GM18867 (cell line): ENCODE measurements around the gene SMCO2.
"Not testable (repeated sequence)": the region's sequence is repeated elsewhere in the genome, so short reads cannot be mapped to it uniquely, and the experiment has no call there.

Experiments used
- ATAC-seq: cut with Tn5 transposase; IDR thresholded peaks from one replicate; pipeline ENCODE4 v1.9.1; 2021; ENCODE audit warnings: mild to moderate bottlenecking, moderate library complexity; ENCODE audit not compliant: unreplicated experiment

SMCO2 gene

DNA sequence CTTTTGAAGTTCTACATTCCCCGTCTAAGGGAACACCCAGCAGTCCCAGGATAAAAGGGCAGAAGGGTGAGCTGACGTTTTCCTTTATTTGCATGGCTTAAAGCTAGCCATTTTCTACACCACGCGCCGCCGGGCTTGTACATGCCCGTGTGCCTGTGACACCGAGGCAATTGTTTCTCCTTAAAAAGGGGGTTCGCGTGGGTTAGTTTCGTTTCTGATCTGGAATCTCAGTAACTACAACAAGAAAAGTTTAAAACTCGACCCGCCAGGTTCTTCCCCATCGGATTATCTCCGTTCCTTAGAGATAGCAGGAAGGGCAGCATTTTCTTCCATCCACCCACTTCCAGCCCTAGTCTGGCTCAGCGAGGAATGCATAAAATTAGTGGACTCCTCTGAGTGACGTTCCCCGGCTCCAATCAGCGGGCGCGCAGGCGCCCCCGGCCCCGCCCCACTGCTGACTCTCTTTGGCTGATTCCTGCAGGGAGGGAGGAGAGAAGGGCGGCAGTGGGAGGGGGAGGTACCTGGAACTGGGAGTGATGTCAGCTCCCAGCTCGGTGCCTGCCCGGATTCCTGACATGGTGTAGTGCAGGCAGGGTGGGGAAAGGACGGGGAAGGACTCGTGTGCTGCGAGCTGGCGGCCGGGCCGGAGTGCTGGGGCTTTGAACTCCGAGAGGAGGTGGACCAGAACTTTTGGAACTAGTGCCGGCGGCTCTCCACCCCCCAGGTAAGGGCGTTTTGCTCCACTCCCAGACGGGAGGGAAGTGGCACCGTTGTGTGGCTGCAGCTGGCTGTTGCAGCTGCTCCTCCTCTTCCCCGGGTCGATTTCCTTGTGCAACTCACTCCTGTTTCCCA, 77.3 kb downstream of the SMCO2 start, which contains the start of gene PPFIBP1:
Gene PPFIBP1 (plus strand): TSS at position 565 of the 852 bp plus-strand sequence. CDS start 109,191 bp downstream, outside the sequence.
- ATAC-seq, result peak; percentile 97

DNA sequence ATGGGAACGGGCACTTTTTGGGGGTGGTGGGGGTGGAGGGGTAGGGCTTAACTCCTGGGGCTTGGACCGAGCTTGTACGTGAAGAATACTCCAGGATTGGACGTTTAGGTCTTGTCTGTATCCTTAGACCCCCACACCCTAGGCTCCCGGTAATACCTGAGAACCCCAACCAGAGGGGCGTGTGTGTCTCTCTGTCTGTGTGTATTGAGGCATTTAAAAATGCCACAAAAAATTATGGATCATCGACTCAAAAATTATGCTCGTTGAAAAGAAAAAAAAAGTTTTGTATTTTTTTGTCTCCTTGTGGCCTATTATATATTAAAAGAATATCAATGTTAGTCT, 77.9 kb downstream of the SMCO2 start:
- ATAC-seq, result no peak

DNA sequence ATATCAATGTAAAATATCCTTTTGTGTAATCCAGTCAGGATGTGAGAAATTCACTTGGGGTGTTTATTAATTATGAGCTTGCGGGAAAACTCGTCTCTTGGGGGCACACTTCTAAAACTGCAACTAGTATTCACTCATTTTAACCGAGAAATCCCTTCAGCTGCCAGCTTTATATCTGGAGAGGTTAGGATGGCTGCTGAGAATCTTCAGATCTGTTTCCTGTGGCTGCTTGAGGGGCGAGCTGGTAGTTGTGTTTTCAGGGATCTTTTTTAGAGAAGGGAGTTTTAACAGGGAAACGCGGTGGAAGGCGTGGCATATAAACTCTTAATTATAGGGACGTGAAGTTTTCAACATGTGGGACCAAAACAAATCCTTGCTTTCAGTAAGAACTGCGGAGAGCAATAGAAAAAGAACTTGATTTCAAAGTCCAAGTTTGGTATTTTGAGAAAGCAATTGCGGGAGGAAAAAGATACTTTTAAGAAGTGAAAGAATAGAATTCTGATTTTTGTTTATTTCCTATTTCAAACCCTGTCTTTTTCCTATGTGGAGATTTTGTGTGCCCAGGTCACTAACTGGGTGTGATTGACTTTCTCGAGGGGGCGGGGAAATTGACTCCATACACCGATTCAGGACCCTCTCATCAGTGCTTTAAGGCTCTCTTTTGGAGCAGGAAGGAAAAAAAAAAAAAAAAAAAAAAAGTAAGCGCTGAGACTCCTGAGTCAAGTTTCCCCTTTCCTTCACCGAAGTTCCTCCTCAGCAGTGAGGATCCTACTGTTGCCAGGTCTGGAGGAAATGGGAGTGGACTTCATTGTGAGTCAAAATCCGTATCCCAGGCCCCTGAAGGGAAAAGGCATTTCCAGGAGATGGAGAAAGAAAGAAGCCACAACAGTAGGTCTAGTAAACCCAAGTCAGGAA, 78.6 kb downstream of the SMCO2 start:
- ATAC-seq, result no peak

DNA sequence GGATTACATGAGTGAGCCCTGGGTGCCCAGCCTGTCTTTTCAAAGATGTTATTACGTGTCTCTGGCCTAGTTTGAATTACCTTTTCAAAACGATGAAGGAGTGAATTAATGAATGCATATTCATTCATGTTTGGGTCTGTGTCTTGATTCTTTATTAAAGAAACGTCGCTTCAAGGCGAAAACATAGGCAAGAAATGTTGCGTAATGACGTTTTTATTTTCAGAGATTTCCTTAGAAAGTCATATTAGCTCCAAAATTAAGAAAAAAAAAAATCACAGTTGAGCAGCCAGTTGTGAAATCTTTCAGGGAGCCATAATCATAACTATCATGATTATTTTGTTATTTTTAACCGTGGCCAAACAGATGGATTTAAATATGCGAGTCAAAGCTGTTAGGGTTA, 81.0 kb downstream of the SMCO2 start:
- no peak for ATAC-seq

DNA sequence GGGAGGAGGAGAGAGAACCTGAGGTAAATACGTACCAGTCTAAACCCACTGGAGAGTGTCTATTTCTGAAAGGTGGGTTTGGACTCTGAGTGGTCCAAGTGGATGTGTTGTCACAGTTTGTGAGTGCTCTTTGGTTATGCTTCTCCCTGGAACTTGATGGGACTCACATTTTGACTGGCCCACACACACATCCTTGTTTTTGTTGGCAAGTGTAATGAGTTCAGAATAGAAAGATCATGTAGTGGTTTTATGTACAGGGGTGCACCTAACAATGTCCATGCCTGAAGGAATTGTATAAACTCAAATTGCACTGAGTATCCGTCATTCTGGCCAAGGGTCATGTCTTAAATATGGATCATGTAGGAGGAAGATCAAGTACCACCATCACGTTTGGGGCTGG, 82.3 kb downstream of the SMCO2 start:
- ATAC-seq, result no peak

DNA sequence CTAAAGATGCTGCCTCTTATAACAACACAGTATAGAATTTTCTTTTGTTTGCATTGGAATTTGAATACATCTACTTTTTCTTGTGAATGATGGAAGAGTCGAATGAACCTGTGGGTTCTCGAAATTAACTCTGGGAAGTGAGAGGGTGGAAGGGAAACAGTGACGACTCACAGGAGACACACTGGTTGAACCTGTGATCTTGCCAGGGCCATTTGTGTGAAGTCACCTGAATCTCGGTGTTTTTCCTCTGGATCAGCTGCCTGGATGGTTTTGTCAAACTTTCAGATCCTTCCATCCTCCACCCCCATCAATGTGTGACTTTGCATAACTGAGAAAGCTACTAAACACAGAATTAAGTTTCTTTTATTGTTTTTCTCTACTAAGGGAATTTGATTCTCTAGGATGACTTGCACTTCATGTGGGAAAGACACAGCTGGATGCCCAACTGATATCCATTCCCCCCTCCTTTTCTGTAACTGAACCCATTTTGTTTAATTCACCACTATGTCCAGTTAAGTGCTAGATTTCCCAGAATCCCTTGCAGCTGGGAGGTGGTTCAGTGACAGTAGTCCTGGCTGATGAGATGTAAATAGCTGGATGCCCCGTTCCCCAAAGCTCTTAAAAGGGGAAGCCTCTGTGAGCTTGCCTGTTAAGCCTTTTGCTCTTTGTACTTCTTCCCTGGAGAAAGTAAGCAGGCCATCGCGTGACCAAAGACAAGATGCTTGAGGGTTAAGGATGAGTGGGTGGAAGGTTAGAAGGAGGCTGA, 83.8 kb downstream of the SMCO2 start:
- ATAC-seq, result no peak

DNA sequence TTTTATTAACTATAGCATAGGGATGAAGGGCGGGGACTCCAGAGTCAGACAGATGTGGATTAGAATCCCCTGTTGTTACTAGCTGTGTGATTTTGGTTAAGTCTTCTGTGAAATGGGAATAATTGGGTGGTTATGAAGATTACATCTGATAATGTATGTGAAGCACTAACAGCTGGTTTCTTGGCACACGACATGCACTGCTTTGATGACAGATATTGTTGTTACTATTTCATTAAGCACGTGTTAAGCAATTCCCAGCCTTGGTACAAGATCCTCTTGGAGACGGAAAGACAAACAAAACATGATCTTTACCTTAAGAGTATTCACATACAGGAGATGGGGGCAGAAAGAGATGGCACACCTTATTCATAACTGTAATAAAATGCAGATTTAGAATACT, 85.4 kb downstream of the SMCO2 start:
- no peak for ATAC-seq

DNA sequence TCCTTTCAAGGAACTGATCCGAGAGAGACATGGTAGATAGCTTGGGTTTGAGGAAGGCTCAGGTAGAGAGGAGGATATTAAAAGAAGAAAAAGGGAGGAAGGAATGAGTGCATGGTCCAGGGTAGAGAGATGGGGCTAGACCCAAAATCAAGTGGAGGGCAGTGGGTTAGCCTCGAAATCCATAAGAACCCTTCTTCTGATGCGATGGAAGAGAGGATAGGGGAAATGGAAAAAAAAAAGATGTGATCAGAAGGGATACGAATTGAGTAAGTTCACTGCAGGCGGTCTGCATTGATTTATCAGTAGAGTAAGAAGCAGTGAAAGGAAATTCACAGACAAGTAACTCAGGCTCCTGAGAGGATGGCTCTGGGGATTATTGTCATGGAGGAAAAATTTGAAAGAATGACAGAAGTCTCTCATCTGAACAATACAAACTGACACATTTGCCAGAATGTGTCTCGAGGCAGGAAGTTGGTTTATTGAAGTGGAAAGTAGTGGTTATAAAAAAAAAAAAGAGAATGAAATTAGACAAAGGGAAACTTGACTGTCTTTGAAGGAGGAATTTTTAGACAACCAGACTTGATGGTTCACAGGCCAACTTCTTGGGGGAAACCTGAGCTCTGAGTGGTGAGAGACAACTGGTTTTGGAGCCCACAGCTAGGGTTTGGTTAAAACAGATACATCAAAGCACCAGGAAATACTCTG, 87.7 kb downstream of the SMCO2 start:
- peak; percentile 60 for ATAC-seq

DNA sequence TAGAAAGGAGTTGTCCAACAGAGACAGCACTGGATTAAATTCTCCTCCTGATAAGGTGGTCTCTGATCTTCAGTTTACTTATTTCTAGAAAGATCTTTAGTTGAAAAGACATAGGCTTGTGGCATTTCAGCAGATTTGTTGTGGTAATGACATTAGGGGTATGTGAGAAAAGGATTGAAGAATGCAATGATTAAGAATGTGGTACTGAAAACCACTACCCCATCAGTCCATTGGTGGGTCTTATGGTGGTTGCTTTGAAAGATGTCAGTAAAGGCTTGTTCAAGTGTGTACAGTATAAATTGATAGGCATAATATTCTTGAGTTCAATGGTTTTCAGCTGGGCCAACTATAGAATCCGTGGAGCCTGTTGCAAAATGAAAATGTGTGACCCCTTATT, 88.2 kb downstream of the SMCO2 start:
- ATAC-seq, result peak; percentile 15

DNA sequence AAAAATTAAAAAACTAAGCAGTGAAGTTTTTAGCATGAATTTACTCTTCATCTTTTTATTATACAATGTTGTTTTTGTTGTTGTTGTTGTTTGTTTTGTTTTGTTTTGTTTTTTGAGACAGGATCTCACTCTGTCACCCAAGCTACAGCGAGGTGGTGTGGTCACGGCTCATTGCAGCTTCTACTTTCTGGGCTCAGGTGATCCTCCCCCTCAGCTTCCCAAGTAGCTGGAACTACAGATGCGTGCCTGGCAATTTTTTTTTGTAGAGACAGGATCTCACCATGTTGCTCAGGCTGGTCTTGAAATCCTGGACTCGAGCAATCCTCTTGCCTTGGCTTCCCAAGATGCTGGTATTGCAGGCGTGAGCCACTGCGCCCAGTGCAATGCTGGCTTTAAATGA, 88.8 kb downstream of the SMCO2 start:
- peak; percentile 42 for ATAC-seq

DNA sequence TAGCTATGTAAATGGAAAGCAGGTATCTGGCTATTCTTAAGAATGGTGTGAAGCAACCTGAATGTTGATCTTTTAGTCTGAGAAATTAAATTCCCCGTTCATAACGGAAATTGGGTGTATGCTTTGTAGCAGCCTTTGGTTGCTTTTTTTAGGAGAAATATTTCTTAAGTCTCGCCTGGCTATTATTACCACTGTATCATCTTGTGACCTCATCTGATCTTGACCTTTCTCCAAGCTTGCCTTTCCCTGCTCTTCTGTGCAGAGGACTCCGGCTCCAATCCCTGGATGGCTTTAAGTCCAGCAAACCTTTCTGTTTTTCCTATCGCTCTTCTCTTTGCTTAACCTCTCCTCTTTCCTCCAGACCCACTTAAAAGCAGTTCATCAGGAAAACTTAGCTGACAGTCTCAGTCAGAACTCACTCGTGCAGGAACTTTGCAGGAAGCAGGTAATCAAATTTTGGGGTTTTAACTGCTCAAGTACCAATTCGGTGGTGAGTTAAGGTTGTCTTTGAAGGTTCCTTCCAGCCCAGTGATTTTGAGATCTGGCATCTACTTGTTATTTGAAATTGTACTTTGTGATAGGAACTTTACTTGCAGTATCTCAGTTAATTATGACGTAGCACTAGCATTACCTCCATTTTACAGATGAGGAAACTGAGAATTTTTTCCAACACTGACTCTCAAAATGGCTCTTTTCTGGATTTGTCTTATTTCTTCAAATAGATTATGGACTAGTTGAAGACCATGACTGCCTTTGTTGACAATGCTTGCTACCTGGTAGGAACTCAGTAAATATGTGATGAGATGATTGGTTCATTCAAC, 91.5 kb downstream of the SMCO2 start:
- no peak for ATAC-seq

DNA sequence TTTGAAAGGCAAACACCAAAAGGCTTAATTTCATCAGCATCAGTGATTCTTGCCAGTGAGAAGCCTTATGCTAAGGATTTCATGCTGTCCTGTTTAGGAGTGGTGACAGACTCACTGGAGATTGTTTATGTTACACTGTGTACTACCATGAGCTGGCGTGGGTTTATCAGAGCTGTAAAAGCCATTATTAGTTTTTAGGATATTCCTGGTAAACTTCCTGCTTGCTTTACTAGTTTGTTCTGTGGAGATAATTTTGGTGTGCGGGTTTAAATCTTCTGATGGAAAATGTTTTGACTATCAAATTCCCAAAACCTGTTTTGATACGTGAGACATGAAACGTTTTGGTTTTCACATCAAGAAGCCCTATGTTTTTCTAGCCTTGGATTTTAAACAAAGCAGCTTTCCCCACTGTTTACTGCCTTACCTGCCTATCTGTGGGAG, 92.7 kb downstream of the SMCO2 start:
- no peak for ATAC-seq

DNA sequence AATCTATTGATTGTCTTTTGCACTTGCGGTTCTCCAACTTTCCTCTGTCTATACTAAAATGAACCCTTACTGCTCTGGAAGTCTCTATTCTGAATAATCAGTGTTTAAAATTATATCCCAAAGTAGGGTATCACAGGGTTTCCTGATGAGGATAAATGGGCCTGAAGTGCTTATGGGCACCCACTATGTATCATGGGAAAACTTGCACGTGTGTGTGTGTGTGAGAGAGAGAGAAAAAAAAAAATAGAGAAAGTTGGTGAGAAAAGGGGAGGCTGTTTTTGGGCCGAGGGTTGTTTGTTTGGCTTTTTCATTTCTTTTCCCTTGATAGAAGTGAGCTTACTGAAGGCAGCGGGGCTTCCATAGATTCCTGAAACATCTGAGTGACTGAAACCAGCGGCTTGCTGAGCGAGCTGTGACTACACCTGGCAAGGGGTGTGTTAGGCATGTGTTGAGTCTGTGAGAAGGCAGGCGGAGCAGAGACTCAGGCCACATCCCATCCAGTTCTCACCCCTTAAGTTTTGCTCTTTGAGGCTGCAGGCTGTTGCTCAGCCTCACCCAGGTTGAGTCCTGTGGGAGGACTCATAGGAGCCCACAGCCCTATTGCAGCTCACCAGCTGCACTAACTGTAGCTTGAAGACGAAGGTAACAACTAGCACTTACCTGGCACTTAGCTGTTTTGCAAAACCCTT, 94.6 kb downstream of the SMCO2 start:
- ATAC-seq, result no peak

DNA sequence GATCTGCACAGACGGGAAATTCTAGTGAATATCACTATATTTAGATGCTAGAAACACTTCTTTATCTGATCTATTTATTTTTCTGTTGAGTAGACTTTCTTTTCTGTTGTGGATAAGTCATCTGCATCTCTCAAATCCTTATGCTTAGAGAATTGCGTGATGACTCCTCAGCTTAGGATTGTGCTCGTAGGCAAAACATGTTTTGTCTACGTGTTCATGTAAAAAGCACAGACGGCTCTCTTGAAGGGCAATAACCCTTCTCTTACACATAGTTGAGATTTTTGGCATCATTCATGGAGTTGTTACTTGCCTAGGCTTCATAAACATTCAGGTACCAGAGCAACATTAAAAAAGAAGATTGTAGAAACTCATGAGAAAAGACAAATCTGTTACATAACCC, 96.1 kb downstream of the SMCO2 start:
- ATAC-seq, result no peak

DNA sequence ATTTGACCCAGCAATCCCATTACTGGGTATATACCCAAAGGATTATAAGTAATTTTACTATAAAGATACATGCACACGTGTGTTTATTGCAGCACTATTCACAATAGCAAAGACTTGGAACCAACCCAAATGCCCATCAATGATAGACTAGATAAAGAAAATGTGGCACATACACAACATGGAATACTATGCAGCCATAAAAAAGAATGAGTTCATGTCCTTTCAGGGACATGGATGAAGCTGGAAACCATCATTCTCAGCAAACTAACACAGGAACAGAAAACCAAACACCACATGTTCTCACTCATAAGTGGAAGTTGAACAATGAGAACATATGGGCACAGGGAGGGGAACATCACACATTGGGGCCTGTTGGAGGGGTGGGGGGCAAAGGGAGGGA, 98.3 kb downstream of the SMCO2 start:
- ATAC-seq, result not testable (repeated sequence)

DNA sequence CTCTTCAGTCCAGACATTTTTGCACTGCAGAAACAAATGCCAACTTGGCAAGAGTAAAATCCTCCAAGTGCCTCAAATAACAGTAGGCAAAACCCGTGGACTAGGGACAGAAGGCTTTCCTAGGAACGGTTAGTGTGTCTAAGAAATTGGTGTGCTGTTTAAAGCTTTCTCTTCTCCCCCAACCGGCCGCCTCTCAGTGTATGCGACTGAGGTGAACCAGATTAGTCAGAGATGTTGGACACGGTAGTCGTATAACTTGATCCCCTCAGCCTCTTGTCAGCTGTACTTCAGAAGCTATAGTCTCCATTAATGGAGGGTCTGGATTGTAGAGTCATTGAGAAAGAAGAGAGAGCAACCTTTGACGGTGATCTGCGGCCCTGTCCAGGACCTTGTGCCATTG, 99.1 kb downstream of the SMCO2 start:
- ATAC-seq, result no peak

DNA sequence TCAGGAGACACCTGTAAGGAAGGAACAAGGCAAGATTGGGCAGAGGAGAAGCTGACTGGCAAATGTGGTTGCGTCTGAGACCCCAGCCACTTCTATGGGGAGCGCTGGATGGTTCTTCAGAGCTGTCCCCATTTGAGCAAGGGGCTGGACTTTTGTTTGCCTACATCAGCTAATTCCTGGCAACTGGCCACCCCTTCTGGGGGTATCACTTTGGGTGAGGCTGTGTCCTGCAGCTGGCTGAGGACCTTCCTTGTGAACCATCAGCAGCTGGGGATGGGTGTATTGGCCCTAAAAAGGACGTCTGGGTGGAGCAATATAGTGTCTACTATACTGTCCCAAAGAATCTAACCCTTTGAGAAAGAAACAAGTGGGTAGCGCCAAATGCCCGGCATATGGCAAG, 101.1 kb downstream of the SMCO2 start:
- no peak for ATAC-seq

DNA sequence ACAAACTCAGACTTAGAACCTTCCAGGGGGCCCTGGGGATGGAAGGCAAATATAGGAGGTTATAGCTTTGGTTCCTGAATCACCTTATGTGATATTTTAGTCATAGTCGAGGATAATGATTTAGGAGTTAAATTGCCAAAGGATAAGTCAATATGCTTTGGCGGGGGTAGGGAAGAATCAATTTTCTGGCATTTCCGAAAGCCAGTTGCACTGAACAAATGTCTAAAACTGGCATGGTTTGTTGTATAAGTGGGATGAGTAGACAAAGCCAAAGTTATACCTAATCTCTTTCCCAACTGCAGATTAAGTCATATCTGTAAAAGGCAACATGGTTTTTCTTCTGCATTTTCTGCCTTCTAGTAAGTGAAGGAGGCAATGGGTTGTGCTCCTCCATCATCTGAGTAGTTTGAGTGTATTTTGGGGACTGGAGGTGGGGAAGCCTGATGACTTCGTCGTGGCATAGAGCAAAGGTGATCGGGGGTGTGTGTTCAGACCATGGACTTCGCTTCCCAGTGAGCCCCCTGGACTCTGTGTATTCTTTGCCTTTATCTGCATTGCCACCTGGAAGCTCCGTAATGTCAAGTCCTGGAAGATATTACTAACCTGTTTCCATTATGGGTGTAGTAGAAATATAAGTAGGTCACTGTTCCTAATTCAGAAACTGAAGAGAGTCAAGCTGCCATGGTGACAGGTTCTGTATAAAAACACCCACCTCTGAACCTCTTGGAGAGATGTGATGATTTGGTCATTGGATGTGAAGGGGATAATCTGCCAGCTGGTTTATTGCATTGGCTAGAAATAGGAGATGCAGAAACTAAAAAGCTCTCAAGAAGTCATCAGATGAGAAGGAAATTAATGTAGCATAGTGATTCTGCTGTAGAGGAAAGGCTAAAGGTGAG, 102.0 kb downstream of the SMCO2 start:
- ATAC-seq, result no peak
